Adipose tissue (tissue), 3 donors: ENCODE results near the gene HBD. TPM values are rescaled to one million over a fixed set of nuclear protein-coding genes. Genes with fewer than 3 reads are reported as not detected.
"Not testable (repeated sequence)": the region's sequence is repeated elsewhere in the genome, so short reads cannot be mapped to it uniquely, and the experiment has no call there.

ENCODE experiments used
- H3K27ac ChIP-seq: one replicate; pipeline ENCODE4 v1.5.1; 2013; ENCODE audit warnings: low read depth, low read length
- WGBS, 3 donors: extraction: QIAGEN DNeasy Blood & Tissue Kit; methylation state at CpG; one replicate each; pipeline ENCODE4 v1.1.7; 2013; 5-methylcytosine and 5-hydroxymethylcytosine counted together
- polyA plus RNA-seq, 3 donors: library from polyadenylated mRNA; stranded (reverse); fragments of 200-250 nt; gene quantifications; one replicate each; pipeline ENCODE4 v1.2.3, GENCODE V29; 2013
- donor health status: healthy with polysubstance abuse.
- donor health status: Bipolar disorder and iron deficiency.
- donor health status: healthy.

HBD gene
- polyA plus RNA-seq, 3 donors: 0.30 TPM; not detected in 2

DNA sequence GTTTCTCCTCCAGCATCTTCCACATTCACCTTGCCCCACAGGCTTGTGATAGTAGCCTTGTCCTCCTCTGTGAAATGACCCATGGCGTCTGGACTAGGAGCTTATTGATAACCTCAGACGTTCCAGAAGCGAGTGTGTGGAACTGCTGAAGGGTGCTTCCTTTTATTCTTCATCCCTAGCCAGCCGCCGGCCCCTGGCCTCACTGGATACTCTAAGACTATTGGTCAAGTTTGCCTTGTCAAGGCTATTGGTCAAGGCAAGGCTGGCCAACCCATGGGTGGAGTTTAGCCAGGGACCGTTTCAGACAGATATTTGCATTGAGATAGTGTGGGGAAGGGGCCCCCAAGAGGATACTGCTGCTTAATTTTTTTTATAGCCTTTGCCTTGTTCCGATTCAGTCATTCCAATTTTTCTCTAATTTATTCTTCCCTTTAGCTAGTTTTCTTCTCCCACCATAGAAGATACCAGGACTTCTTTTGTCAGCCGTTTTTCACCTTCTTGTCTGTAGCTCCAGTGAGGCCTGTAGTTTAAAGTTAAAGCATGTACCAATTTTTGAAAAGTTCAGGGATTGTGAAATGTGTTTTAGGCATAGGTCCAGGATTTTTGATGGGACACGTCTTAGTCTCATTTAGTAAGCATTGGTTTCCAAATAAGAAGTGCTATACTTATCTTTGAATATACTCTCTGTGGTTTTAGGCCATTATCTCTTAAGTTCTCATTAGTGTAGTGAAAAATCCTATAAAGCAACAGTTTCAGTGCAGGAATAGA lies 20.5 kb upstream of the HBD start, which contains the start of gene HBG2:
Gene HBG2, minus strand, starts transcription at position 136 of the 768 bp plus-strand sequence. Its CDS starts 53 bp downstream, at position 83.
- 62 to 71% (median 65%) methylated on average over 4 of the region's 9 CpGs for WGBS, 3 donors
- not testable (repeated sequence) for H3K27ac ChIP-seq

DNA sequence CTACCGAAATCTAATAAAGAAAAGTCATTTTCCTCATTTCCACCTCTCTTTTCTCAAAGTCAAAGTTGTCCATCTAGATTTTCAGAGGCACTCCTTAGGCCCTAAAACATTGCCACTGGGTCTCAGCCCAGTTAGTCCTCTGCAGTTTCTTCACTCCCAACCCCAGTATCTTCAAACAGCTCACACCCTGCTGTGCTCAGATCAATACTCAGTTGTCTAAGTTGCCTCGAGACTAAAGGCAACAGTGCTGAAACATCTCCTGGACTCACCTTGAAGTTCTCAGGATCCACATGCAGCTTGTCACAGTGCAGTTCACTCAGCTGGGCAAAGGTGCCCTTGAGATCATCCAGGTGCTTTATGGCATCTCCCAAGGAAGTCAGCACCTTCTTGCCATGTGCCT lies 19.7 kb upstream of the HBD start:
- 52 to 81% (median 80%) methylated on average over 2 of the region's 2 CpGs for WGBS, 3 donors
- H3K27ac ChIP-seq: not testable (repeated sequence)

- 66 to 89% (median 82%) methylated on average over 5 of the region's 5 CpGs for WGBS, 3 donors
- not testable (repeated sequence) for H3K27ac ChIP-seq
Observed at GRCh38 chr11:5253440-5253839, 19.2 kb upstream of the HBD start.

- no peak overlapping the region for H3K27ac ChIP-seq
- 52 to 73% (median 53%) methylated on average over 1 of the region's 1 CpG for WGBS, 3 donors
Observed at GRCh38 chr11:5252919-5253265, 18.6 kb upstream of the HBD start.

- 46 to 72% (median 71%) methylated on average over 9 of the region's 9 CpGs for WGBS, 3 donors
- no peak overlapping the region for H3K27ac ChIP-seq
Observed at GRCh38 chr11:5252192-5252918, 18.1 kb upstream of the HBD start.

DNA sequence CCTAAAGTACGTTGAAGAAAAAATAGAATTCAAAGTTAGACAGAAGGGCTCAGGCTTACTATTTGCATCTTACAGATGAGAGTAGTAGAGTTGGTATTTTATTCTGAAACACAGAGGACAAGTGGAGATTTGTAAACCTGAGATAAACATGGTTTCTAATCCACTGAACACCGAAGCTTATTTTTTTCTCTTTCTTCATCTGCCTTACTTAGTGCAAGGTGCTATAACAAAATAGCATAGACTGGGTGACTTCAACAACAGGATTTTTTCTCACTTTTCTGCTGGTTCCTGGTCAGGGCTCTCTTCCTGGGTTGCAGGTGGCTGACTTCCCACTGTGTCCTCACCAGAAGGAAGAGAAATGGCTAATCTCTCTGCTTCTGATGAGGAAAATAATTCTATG lies 17.5 kb upstream of the HBD start:
- H3K27ac ChIP-seq: no peak overlapping the region
- WGBS, 3 donors: 28 to 75% (median 35%) methylated on average over 2 of the region's 2 CpGs

- H3K27ac ChIP-seq: no peak overlapping the region
- 83 to 91% (median 89%) methylated on average over 4 of the region's 4 CpGs for WGBS, 3 donors
Observed at GRCh38 chr11:5250543-5251204, 16.4 kb upstream of the HBD start.

DNA sequence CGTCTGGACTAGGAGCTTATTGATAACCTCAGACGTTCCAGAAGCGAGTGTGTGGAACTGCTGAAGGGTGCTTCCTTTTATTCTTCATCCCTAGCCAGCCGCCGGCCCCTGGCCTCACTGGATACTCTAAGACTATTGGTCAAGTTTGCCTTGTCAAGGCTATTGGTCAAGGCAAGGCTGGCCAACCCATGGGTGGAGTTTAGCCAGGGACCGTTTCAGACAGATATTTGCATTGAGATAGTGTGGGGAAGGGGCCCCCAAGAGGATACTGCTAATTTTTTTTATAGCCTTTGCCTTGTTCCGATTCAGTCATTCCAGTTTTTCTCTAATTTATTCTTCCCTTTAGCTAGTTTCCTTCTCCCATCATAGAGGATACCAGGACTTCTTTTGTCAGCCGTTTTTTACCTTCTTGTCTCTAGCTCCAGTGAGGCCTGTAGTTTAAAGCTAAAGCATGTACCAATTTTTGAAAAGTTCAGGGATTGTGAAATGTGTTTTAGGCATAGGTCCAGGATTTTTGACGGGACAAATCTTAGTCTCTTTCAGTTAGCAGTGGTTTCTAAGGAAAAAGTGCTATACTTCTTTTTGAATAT lies 15.6 kb upstream of the HBD start, which contains the start of gene HBG1:
Gene HBG1, minus strand, starts transcription at position 51 of the 590 bp plus-strand sequence. CDS start 53 bp downstream, outside the sequence.
- not testable (repeated sequence) for H3K27ac ChIP-seq
- 66 to 70% (median 69%) methylated on average over 3 to 4 of the region's 9 CpGs for WGBS, 3 donors

- WGBS, 3 donors: 25 to 81% (median 73%) methylated on average over 7 of the region's 7 CpGs
- not testable (repeated sequence) for H3K27ac ChIP-seq
Observed at GRCh38 chr11:5248498-5248897, 14.2 kb upstream of the HBD start.

GRCh38 chr11:5247472-5248192 lies 13.3 kb upstream of the HBD start:
- no peak overlapping the region for H3K27ac ChIP-seq
- 70 to 81% (median 79%) methylated on average over 3 of the region's 3 CpGs for WGBS, 3 donors

GRCh38 chr11:5246772-5247471 lies 12.6 kb upstream of the HBD start:
- WGBS, 3 donors: 66 to 72% (median 71%) methylated on average over 6 of the region's 6 CpGs
- H3K27ac ChIP-seq: no peak overlapping the region

GRCh38 chr11:5245155-5245554 lies 10.9 kb upstream of the HBD start:
- WGBS, 3 donors: 71 to 86% (median 72%) methylated on average over 2 of the region's 2 CpGs
- no peak overlapping the region for H3K27ac ChIP-seq

GRCh38 chr11:5243816-5244180 lies 9.5 kb upstream of the HBD start:
- WGBS, 3 donors: 77 to 89% (median 79%) methylated on average over 4 of the region's 4 CpGs
- no peak overlapping the region for H3K27ac ChIP-seq

DNA sequence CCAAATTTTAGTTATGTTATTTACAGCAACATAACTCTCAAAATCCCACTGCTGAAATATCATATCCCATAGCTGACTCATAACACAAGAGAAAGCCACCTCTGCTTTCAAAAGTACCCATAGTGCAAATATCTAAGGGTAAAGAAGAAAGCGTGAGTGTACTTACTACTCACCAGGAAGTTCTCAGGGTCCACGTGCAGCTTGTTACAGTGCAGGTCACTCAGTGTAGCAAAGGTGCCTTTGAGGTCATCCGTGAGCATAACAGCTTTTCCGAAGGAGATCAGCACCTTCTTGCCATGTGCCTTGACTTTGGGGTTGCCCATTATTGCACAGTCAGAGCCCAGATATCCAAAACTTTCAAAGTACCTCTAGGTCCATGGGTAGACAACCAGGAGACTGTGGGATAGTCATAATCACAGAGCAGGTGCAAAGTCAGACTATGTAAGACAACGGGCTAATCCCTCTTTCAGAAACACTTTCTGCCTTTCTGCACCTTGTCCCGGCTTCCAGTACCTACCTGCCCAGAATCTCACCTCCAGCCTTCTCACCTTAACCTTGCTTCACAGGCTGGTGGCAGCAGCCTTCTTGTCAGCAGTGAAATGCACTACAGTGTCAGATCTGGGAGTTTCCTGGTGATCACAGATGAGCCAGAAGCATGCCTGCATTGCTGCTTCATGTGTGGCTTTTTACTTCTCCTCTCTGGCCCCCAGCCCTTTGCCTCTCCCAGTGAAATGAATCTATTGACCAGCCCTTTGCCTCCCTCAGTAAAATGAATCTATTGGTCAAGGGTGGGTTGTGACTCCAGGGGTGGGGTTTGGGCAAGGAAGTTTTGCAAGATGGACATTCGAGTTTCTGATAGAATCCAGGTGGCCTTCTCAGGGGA lies 8.9 kb upstream of the HBD start:
- H3K27ac ChIP-seq: no peak overlapping the region
- WGBS, 3 donors: 62 to 74% (median 70%) methylated on average over 7 of the region's 7 CpGs

- WGBS, 3 donors: 47 to 75% (median 67%) methylated on average over 2 of the region's 2 CpGs
- H3K27ac ChIP-seq: no peak overlapping the region
Observed at GRCh38 chr11:5242208-5242607, 7.9 kb upstream of the HBD start.

GRCh38 chr11:5241458-5241857 lies 7.2 kb upstream of the HBD start:
- 56 to 62% (median 60%) methylated on average over 3 of the region's 3 CpGs for WGBS, 3 donors
- no peak overlapping the region for H3K27ac ChIP-seq

GRCh38 chr11:5240458-5240857 lies 6.2 kb upstream of the HBD start:
- WGBS, 3 donors: 56 to 77% (median 77%) methylated on average over 2 of the region's 2 CpGs
- no peak overlapping the region for H3K27ac ChIP-seq
